ENCODE data around the gene DNAH14.

Gene DNAH14

DNA sequence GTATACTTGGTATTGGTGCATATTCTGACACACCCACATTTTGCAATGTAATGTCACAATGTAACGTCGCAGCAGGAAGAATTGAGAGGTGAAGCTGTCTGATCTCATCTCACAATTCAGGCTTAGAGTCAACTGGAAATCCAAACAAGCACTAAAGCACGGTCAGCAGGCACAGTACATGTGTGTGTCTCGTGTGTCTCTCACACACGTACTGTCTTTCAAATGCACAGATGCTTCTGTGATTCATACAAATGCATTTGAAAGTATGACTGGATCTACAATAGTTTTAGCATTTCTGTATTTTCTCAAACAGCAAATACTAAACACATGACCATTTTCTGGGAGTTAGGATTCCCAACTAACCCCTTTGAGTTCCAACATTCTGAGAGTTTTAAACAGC is 471.5 kb downstream of the DNAH14 start:
- Histone ChIP-seq H3K79me2 (no peaks in the 10 kb centered on the region), H3K4me1 (no peaks in the 10 kb centered on the region), H3K4me3 (ENCODE audit: low read depth, low read length) (no peak overlapping the region), H3K9me3 (ENCODE audit: control insufficient read depth, low read length) (no peaks in the 10 kb centered on the region), H3K36me3 (ENCODE audit: control insufficient read depth, insufficient read depth, low read length) (no peaks in the 10 kb centered on the region), H3K27me3 (ENCODE audit: control insufficient read depth, insufficient read depth, low read length) (no peaks in the 10 kb centered on the region), H3K9ac (no peak overlapping the region), H3K27ac (no peak overlapping the region), H3K4me2 (ENCODE audit: low read length) (no peak overlapping the region), H2AFZ (no peak overlapping the region)
- TF ChIP-seq, protein P1, sequence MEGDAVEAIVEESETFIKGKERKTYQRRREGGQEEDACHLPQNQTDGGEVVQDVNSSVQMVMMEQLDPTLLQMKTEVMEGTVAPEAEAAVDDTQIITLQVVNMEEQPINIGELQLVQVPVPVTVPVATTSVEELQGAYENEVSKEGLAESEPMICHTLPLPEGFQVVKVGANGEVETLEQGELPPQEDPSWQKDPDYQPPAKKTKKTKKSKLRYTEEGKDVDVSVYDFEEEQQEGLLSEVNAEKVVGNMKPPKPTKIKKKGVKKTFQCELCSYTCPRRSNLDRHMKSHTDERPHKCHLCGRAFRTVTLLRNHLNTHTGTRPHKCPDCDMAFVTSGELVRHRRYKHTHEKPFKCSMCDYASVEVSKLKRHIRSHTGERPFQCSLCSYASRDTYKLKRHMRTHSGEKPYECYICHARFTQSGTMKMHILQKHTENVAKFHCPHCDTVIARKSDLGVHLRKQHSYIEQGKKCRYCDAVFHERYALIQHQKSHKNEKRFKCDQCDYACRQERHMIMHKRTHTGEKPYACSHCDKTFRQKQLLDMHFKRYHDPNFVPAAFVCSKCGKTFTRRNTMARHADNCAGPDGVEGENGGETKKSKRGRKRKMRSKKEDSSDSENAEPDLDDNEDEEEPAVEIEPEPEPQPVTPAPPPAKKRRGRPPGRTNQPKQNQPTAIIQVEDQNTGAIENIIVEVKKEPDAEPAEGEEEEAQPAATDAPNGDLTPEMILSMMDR (IDR thresholded peaks at IDR 0.05) = no peak

DNA sequence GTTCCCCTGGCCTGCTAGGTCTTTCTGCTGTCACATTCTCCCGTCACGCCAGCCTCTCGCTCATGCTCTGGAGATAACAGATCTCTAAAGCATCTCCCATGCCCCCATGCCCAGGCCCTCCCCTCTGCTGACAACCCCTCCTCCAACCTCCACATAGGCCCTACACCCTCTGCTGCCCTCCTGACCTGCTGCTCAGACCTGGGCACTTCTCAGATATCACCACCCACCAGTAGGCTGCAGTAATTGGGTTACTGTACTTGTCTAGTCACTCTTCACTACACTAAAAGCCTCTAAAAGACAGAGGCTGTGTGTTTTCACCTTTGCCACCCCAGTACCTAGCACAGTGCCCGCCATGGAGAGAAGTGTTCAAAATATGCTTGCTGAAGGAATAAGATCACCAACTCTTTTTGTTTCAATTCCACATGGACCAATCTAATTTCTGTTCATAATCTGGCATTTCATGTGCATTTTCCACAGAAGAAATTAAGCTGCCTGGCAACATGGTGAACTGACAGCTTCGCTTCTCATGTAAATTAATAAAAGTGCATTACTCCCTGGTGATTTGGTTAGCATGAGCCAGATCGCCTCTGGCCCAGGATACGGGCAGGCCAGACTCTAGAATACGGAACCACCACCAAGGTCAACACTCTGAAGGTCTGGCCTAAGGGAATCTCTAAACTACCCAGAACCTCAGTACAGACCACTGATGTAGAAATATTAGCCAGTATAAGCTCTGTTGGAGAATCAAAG is 477.7 kb downstream of the DNAH14 start:
- TF ChIP-seq, protein P1 (IDR thresholded peaks at IDR 0.05) = no peak
- H3K27ac ChIP-seq = no peak overlapping the region
- no peaks in the 10 kb centered on the region for H3K9me3 ChIP-seq (ENCODE audit: control insufficient read depth, low read length)
- no peaks in the 10 kb centered on the region for H3K79me2 ChIP-seq
- no peaks in the 10 kb centered on the region for H3K4me1 ChIP-seq
- H3K9ac ChIP-seq = no peak overlapping the region
- no peak overlapping the region for H2AFZ ChIP-seq
- no peaks in the 10 kb centered on the region for H3K36me3 ChIP-seq (ENCODE audit: control insufficient read depth, insufficient read depth, low read length)
- H3K27me3 ChIP-seq (ENCODE audit: control insufficient read depth, insufficient read depth, low read length) = no peaks in the 10 kb centered on the region
- no peak overlapping the region for H3K4me3 ChIP-seq (ENCODE audit: low read depth, low read length)
- H3K4me2 ChIP-seq (ENCODE audit: low read length) = no peak overlapping the region

DNA sequence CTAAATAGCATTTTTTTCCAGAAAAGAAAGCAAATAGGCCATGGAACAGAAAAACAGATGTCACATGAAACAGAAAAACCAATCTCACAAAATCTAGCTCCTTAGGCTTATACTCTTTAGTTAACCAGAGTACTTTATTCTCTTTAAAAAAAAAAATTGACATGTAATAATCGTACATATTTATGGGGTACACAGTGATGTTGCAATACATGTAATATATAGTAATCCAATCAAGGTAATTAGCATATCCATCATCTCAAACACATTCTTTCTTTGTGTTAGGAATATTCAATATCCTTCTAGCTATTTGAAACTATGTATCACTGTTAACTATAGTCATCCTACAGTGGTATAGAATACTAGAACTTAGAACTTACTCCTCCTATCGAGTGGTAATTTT is 478.3 kb downstream of the DNAH14 start:
- Histone ChIP-seq H3K9ac (no peak overlapping the region), H3K27me3 (ENCODE audit: control insufficient read depth, insufficient read depth, low read length) (no peaks in the 10 kb centered on the region), H3K36me3 (ENCODE audit: control insufficient read depth, insufficient read depth, low read length) (no peaks in the 10 kb centered on the region), H3K4me1 (no peaks in the 10 kb centered on the region), H3K4me3 (ENCODE audit: low read depth, low read length) (no peak overlapping the region), H3K4me2 (ENCODE audit: low read length) (no peak overlapping the region), H3K27ac (no peak overlapping the region), H2AFZ (no peak overlapping the region), H3K79me2 (no peaks in the 10 kb centered on the region), H3K9me3 (ENCODE audit: control insufficient read depth, low read length) (no peaks in the 10 kb centered on the region)
- TF ChIP-seq, protein P1 (IDR thresholded peaks at IDR 0.05) = no peak

DNA sequence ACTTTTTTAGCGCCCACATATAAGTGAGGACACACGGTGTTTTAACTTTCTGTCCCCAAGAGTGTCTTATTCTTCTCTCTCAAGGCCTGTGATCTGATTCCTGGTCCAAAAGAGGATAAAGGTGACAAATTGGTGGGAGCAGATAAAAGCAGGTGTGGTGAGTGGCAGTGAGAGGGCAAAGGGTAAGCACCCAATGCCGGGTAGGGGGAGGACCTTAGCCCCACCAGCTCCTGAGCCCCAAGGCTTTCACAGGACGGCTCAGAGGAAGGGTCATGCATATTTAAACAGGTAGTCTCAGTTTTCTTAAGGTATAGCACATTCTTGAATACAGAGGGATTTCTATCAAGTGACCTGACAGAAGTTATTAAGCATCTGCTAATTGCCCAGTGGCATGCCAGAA is 478.8 kb downstream of the DNAH14 start:
- TF ChIP-seq, protein P1 (IDR thresholded peaks at IDR 0.05) = no peak
- no peak overlapping the region for H3K27ac ChIP-seq
- no peak overlapping the region for H3K4me2 ChIP-seq (ENCODE audit: low read length)
- no peaks in the 10 kb centered on the region for H3K27me3 ChIP-seq (ENCODE audit: control insufficient read depth, insufficient read depth, low read length)
- H3K79me2 ChIP-seq = no peaks in the 10 kb centered on the region
- H3K4me3 ChIP-seq (ENCODE audit: low read depth, low read length) = no peak overlapping the region
- no peaks in the 10 kb centered on the region for H3K36me3 ChIP-seq (ENCODE audit: control insufficient read depth, insufficient read depth, low read length)
- H3K4me1 ChIP-seq = no peaks in the 10 kb centered on the region
- H3K9me3 ChIP-seq (ENCODE audit: control insufficient read depth, low read length) = no peaks in the 10 kb centered on the region
- H3K9ac ChIP-seq = no peak overlapping the region
- H2AFZ ChIP-seq = no peak overlapping the region

DNA sequence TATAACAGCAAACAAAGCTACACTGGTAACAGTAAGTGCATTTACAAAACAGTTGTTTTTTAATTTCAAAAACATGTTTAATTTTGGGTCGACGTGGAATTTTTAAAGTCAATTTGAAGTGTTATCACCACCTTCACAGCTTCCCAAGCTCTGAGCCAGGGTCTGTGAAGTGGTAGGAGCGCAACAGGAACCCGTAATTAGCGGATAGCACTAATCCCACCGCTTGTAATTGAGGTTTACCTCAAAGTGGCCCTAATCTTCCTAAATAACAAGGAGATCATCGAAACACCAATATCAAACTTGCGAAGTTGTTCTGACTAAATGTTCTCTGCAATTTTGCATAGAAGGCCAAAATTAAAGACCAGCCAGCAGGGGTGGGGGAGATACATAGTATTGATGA is 479.6 kb downstream of the DNAH14 start:
- H3K9ac ChIP-seq = no peak overlapping the region
- H3K27ac ChIP-seq = no peak overlapping the region
- H3K4me2 ChIP-seq (ENCODE audit: low read length) = no peak overlapping the region
- H3K4me1 ChIP-seq = no peaks in the 10 kb centered on the region
- TF ChIP-seq, protein P1 (IDR thresholded peaks at IDR 0.05) = no peak
- no peaks in the 10 kb centered on the region for H3K27me3 ChIP-seq (ENCODE audit: control insufficient read depth, insufficient read depth, low read length)
- no peak overlapping the region for H2AFZ ChIP-seq
- no peaks in the 10 kb centered on the region for H3K9me3 ChIP-seq (ENCODE audit: control insufficient read depth, low read length)
- no peaks in the 10 kb centered on the region for H3K79me2 ChIP-seq
- H3K4me3 ChIP-seq (ENCODE audit: low read depth, low read length) = no peak overlapping the region
- H3K36me3 ChIP-seq (ENCODE audit: control insufficient read depth, insufficient read depth, low read length) = no peaks in the 10 kb centered on the region
